ENCODE data around the gene MRFAP1L1.

Gene MRFAP1L1

DNA sequence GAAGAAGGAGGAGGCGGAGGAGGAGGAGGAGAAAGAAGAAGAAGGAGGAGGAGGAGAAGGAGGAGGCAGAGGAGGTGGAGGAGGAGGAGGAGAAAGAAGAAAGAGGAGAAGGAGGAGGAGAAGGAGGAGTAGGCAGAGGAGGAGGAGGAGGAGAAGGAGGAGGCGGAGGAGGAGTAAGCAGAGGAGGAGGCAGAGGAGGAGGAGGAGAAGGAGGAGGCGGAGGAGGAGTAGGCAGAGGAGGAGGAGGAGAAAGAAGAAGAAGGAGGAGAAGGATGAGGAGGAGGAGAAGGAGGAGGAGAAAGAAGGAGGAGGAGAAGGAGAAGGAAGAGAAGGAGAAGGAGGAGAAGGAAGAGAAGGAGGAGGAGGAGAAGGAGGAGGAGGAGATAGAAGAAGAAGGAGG is 49.2 kb downstream of the MRFAP1L1 start:
- DNase-seq (ENCODE audit: low spot score): no peak

DNA sequence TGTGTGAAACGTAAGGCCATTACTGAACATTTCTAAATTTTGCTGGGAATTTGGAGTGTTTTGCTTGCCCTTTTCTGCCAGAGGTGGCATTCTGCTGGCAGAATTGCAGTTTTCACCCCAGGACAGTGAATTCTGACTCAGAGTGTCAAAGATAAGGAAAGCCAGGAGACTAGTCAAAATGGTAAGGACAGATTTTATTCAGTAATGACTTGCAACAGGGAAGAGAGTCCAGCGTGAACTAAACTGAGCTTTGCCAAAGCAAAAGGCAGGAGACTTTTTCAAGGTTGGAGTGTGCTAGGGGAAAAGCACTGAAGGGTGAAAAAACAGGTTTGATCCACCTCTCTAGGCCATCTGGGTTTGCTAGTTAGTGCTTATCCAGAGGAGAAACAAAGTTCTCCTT is 49.8 kb downstream of the MRFAP1L1 start:
- no peak for DNase-seq (ENCODE audit: low spot score)

DNA sequence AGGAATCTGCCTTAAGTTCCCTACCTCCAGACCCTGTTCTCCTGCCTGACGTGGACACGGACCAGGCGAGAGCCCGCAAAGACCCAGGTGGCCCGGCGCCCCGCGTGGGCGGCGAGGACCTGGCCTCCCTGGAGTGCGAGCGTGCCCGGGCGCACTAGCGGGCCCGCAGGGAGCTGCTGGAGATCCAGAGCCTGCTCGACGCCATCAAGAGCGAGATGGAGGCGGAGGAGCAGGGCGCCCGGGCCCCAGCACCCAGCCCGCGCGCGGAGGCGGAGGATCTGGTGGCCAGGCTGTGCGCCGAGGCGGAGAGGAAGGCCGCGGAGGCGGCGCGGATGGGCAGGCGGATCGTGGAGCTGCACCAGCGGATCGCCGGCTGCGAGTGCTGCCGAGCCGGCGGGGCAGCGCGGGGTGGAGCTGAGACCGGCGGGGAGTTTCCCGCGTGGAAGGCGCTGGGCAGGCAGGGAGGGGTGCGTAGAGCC is 51.0 kb downstream of the MRFAP1L1 start:
- DNase-seq (ENCODE audit: low spot score): peak; percentile 72

DNA sequence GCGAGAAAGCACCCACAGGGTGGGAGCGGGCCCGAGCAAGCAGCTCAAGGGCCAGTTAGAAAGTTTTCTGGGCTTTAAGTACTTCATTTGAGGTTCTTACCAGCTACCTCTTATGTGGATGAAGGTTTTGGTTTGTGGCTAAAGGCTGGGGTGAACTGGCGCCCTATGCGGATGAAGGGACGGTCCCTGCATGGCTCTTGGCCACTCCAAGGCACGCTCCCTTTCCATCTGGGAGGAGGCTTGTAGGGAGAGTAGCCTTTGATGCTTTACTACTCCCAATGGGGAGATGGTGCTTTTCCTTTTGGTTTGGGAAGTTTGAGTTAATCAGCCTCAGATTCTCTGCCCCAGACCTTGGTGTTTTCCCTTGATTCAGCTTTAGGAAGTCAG is 51.5 kb downstream of the MRFAP1L1 start:
- no peak for DNase-seq (ENCODE audit: low spot score)
